Measurements from ENCODE around the gene NUDT3. TPM values are rescaled to one million over a fixed set of nuclear protein-coding genes. Genes with fewer than 3 reads are reported as not detected.
"Not testable (repeated sequence)": the region's sequence is repeated elsewhere in the genome, so short reads cannot be mapped to it uniquely, and the experiment has no call there.

NUDT3 gene
- total RNA-seq, 1 donor from 2014 or later, result 30.7 TPM

DNA sequence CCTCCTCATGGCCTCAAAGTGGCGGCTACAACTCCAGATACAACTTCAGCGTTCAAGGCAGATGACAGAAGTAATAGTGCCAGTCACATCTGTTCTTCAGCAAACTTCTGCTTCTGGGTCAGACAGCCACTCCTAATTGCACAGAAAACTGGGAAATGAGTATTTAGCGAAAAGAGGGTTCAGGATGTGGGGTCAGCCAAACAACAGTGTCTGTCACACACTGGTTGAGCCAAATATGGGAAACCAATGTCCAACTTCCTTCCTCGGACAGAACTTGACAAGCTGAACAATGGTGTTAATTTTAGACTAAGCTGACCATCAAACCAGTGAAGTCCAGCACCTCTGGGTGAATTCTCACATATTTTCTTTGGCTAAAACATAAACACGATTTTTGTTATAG lies 22.1 kb downstream of the NUDT3 start:
- peak; percentile 24 for DNase-seq (ENCODE audit: low spot score)

DNA sequence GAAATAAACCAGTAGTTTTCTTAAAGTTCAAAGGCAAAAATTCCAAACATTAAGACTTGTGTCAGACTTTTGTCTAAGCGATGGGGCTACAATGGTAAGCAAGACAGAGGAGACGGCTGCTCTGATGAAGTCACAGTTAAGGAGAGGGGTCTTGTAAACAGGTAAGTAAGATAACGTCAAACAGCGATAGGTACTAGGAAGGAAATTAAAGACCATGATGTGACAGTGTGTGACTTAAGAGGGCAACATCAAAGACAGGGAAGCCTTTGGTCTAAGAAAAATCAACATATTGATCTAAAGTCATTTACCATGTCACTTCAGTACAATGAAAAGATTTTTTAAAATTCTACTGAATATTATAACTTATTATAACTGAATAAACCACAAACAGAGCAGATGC lies 23.1 kb downstream of the NUDT3 start:
- DNase-seq (ENCODE audit: low spot score), result no peak

DNA sequence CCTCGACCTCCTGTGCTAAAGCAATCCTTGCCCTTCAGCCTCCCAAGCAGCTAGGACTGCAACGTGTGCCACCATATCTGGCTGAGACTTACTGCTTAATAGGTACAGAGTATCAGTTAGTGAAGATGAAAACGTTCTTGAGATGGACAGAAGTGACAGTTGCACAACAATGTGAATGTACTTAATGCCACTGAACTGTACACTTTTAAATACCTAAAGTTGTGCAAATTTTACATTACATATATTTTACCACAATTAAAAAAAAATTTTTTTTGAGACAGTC lies 25.9 kb downstream of the NUDT3 start:
- no peak for DNase-seq (ENCODE audit: low spot score)

- not testable (repeated sequence) for DNase-seq (ENCODE audit: low spot score)
Observed at GRCh38 chr6:34365781-34366638, 26.5 kb downstream of the NUDT3 start.

DNA sequence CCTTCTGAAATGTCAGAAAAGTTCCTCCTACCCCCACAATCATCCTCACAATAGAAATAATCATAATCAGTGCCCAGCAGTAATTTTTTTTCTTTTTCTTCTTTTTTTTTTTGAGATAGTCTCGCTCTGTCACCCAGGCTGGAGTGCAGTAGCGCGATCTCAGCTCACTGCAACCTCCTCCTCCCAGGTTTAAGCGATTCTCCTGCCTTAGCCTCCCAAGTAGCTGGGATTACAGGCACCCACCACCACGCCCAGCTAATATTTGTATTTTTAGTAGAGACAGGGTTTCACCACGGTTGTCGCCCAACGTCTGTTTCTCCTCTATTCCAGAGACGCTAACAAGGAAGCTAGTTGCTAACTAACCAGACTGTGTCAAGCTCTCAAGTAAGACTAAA lies 28.8 kb downstream of the NUDT3 start:
- not testable (repeated sequence) for DNase-seq (ENCODE audit: low spot score)

GRCh38 chr6:34362909-34363680 lies 29.4 kb downstream of the NUDT3 start:
- no peak for DNase-seq (ENCODE audit: low spot score)

DNA sequence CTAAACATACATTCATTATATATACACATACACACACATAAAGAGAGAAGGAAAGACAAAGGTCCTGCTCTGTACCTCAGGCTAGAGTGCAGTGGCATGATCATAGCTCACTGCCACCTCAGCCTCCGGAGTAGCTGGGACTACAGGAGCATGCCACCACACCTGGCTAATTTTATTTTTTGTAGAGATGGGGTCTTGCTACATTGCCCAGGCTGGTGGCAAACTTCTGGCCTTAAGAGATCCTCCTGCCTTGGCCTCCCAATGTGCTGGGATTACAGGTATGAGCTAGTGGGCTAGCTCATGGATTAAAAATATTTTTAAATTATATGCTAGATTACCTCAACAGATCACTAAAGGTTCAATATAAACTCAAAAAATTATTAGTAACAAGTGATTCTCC lies 30.3 kb downstream of the NUDT3 start:
- DNase-seq (ENCODE audit: low spot score), result no peak

DNA sequence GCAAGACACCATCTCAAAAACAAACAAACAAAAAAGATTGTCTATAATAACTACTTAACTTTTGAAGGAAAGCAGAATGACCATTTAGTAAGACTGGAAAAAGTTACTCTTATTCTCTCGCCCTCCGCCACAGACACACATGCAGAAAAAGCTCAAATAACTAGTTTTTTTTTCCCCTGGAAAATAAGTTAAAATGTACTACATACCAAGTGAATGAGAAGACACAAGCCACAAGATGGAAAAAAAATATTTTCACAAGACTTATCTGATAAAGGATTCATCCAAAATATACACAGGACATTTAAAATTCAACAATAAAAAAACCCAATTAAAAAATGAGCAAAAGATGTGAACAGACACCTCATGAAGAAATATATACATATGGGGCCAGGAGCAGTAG lies 31.9 kb downstream of the NUDT3 start:
- DNase-seq (ENCODE audit: low spot score), result no peak

GRCh38 chr6:34359418-34360158 lies 32.9 kb downstream of the NUDT3 start:
- no peak for DNase-seq (ENCODE audit: low spot score)

DNA sequence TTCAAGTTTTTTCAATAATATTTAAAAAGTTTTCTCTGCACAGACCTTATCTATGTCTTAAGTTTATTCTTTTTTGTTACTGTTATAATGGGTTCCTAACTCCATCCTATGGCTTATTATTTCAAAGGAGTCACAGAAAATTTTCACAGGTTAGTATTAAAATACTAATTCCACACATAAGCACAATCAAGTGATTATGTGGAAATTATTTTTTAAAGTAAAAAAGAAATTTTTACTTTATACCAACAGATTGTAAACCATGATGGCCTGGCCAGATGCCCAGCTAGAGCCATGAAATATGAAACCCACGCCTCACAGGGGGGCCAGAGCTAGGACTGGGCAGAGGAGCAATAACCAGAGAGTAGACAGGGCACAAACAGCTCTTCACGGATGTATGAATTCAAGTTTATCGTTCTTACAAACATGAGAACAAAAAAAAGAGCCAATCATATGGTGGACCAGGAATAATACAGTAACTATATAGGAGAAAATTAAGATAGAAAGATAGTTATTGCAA lies 34.0 kb downstream of the NUDT3 start:
- DNase-seq (ENCODE audit: low spot score), result no peak

DNA sequence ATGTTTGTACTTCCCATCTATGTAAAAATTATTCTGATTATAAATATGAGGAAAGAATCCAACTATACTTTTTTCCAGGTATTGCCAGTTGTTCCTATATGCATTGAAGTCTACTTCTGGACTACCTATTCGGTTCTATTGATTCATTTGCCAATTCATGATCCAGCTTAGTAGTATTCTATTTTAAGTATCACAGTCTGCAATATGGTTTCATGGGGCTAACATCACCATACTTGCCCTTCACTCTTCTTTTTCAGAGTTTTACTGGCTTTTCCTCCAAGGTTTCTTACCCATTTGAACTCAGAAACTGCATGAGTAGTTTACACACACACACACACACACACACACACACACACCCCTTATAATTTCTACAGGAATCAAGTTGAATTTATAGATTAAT lies 34.5 kb downstream of the NUDT3 start:
- no peak for DNase-seq (ENCODE audit: low spot score)

GRCh38 chr6:34355889-34356288 lies 36.6 kb downstream of the NUDT3 start:
- DNase-seq (ENCODE audit: low spot score), result no peak

DNA sequence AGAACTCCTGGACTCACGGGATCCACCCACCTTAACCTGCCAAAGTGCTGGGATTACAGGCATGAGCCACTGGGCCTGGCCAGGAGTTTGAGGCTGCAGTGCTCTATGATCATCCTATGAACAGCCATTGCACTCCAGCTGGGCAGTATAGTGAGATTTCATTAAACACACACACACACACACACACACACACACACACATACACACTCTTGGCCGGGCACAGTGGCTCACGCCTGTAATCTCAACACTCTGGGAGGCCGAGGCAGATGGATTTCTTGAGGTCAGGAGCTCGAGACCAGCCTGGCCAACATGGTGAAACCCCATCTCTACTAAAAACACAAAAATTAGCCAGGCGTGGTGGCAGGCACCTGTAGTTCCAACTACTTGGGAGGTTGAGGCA lies 38.2 kb downstream of the NUDT3 start:
- not testable (repeated sequence) for DNase-seq (ENCODE audit: low spot score)

- not testable (repeated sequence) for DNase-seq (ENCODE audit: low spot score)
Observed at GRCh38 chr6:34353530-34353929, 38.9 kb downstream of the NUDT3 start.

- DNase-seq (ENCODE audit: low spot score), result no peak
Observed at GRCh38 chr6:34352305-34352937, 40.0 kb downstream of the NUDT3 start.

- no peak for DNase-seq (ENCODE audit: low spot score)
Observed at GRCh38 chr6:34350934-34351217, 41.6 kb downstream of the NUDT3 start.

DNA sequence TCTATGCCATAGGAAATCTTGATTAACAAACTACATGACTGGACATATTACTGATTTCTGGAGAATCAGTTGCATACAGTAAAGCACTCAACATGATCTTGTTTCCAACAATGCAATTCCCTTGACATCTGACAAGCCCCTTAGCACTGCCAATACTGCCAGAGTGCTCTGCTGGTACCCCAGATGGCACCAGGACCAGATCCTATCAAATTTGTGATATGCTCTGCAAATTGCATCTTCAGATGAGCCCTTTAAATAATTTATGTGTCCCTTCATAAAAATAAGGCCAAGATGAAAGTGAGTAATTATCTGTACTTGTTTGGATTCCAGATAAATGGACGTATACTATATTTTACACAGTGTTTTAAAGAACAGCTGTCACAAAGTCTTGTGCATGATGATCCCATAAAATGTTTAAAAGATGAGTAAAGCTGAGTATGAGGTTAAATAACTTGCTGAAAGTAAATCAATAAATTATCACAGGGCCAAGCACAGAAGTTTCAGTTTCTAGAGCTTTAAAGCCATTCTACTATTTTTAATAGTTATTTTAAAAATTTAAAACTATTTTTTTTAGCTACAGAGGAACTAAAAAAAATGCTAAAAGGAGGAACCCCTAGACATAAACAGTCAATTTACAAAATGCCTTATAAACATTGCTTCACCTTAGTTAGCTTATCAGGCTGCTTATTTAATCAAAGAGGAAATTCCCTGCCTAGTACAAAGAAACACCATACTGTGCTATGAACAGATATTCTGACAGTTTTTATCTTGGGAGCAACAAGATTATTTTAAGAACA lies 42.1 kb downstream of the NUDT3 start:
- no peak for DNase-seq (ENCODE audit: low spot score)

GRCh38 chr6:34349211-34349610 lies 43.3 kb downstream of the NUDT3 start:
- no peak for DNase-seq (ENCODE audit: low spot score)

- DNase-seq (ENCODE audit: low spot score), result no peak
Observed at GRCh38 chr6:34347303-34347702, 45.2 kb downstream of the NUDT3 start.

DNA sequence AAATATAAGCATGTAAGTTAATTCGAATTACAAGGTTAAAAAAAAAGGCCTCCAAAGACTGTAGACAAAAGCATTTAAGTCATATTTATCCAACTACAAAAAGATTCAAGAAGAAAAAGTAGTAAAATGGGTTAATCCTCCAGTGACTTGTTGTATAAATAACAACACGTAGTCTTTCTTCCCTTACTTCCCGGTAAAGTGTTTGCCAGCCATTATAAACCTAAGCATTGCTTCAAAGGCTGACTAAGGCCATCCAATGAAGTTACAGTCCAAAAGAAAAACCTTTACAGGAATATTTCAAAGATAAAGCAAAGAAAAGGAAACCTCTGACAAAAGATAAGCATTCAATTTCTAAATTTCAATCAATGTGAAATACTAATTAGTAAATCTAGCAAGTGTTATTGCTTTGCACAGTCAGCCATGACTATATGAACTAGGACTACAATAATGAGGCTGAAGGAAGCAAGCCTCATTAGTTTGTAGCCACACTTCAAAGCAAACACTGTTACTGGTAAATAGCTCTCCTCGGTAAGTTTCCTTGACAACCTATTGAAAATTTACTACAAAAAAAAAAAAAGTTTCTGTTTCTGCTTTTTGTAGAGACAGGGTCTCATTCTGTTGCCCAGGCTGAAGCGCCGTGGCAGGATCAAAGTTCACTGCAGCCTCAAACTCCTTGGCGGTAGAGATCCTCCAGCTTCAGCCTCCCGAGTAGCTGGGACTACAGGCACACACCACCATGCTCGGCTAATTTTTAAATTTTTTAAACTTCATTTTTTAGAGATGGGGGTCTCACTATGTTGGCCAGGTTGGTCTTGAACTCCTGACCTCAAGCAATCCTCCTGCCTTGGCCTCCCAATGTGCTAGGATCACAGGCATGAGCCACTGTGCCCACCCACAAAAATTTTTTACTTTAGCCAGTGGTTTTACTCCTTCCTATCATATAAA lies 46.0 kb downstream of the NUDT3 start:
- DNase-seq (ENCODE audit: low spot score), result no peak

Data from mucosa of gallbladder (tissue), 1 donor.